NB4 (cell line): ENCODE data around the gene DDRGK1.

Experiments
- DNase-seq: peaks from one replicate; pipeline ENCODE4 v3.0.0; 2010; ENCODE audit warnings: low read depth
- H3K4me3 ChIP-seq: one replicate; pipeline ENCODE4 v1.5.1; 2011; ENCODE audit warnings: mild to moderate bottlenecking, low read depth, low read length, moderate library complexity
- CTCF ChIP-seq: IDR thresholded peaks from one replicate; pipeline ENCODE4 v1.5.1; 2012; ENCODE audit warnings: low read depth, low read length
- MYC ChIP-seq: IDR thresholded peaks from 2 replicates; pipeline ENCODE4 v1.6.1; 2011; ENCODE audit warnings: low read depth, low read length
- POLR2A ChIP-seq: IDR thresholded peaks from 2 replicates; pipeline ENCODE4 v1.6.1; 2011; ENCODE audit warnings: mild to moderate bottlenecking; ENCODE audit not compliant: insufficient read length; ENCODE audit errors: extremely low read depth
- TF ChIP-seq, protein P1 (sequence below): IDR thresholded peaks from 2 replicates; pipeline ENCODE4 v1.6.1; 2011; ENCODE audit warnings: low read depth, low read length

The DDRGK1 gene

GRCh38 chr20:3227936-3228749, 23.7 kb upstream of the DDRGK1 start:
- DNase-seq: no peak
- TF ChIP-seq CTCF (no peak), POLR2A (no peak), MYC (no peak)
- TF ChIP-seq, protein P1, sequence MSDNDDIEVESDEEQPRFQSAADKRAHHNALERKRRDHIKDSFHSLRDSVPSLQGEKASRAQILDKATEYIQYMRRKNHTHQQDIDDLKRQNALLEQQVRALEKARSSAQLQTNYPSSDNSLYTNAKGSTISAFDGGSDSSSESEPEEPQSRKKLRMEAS: no peak
- no peak overlapping the region for H3K4me3 ChIP-seq

GRCh38 chr20:3227506-3227905, 23.0 kb upstream of the DDRGK1 start:
- DNase-seq: no peak
- no peak overlapping the region for H3K4me3 ChIP-seq
- no peak for TF ChIP-seq MYC
- no peak for TF ChIP-seq CTCF
- TF ChIP-seq, protein P1: no peak
- TF ChIP-seq POLR2A: no peak

DNA sequence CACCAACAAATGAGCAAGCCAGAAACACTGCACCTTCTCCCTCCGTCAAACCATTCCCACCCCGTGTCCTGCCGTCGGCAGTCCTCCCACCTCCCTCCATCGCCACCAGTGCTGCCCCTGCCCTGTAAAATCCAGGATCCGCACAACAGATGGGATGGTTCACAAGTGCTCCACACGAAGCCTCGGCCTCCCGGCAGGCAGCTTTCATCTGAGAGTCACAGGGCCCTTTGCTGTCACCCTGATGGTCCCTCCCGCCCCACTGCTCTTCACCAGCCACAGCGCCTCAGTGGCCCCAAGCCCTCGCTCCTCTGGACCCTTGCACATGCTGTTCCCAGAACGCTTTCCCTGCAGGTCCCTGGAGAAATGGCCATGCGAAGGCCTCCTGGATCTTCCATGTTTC, 22.4 kb upstream of the DDRGK1 start:
- H3K4me3 ChIP-seq: no peak overlapping the region
- no peak for DNase-seq
- TF ChIP-seq MYC: no peak
- TF ChIP-seq, protein P1: no peak
- TF ChIP-seq CTCF: no peak
- TF ChIP-seq POLR2A: no peak

GRCh38 chr20:3226093-3226492, 21.6 kb upstream of the DDRGK1 start:
- DNase-seq: no peak
- H3K4me3 ChIP-seq: no peak overlapping the region
- no peak for TF ChIP-seq MYC
- TF ChIP-seq CTCF: no peak
- TF ChIP-seq POLR2A: no peak
- TF ChIP-seq, protein P1: no peak

DNA sequence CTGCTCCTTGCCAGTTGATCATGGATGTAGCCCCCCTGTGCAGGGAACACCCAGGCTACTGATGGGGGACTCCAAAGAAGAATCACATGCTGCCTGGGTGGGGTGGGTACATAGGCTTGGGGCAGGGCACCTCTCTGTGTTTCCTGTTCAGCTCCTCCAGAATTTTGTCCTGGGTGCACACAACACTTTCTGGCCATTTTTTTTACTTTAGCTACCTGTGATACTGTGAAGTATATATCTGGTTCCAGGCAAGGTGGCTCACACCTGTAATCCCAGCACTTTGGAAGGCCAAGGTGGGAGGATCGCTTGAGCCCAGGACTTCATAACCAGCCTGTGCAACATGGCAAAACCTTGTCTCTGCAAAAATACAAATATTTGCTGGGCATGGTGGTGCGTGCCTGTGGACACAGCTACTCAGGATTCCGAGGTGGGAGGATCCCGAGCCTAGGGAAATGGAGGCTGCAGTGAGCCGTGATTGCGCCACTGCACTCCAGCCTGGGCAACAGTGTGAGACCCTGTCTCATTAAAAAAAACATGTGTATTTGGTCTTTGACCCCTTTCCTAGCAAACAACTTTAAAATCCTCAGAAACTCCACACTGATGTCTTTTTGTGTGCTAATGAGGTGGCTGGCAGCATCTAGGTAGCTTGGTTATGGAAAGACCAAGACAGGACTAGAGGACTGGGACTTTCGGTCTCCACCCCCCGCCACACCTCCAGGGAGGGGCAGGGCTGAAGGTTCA, 20.4 kb upstream of the DDRGK1 start:
- TF ChIP-seq, protein P1: no peak
- no peak for TF ChIP-seq MYC
- no peak for TF ChIP-seq CTCF
- no peak for TF ChIP-seq POLR2A
- no peak overlapping the region for H3K4me3 ChIP-seq
- DNase-seq: no peak
